Measurements from ENCODE around the gene KRT6C. TPM values are rescaled to one million over a fixed set of nuclear protein-coding genes. Genes with fewer than 3 reads are reported as not detected.

Gene KRT6C
- not detected in 2 replicates for polyA plus RNA-seq (2012; rRNA removed)
- not detected in 2 replicates for polyA plus RNA-seq (2012; cell fraction: cytosol; rRNA removed)
- not detected in 2 replicates for polyA plus RNA-seq (2012; cell fraction: nucleus; rRNA removed)

DNA sequence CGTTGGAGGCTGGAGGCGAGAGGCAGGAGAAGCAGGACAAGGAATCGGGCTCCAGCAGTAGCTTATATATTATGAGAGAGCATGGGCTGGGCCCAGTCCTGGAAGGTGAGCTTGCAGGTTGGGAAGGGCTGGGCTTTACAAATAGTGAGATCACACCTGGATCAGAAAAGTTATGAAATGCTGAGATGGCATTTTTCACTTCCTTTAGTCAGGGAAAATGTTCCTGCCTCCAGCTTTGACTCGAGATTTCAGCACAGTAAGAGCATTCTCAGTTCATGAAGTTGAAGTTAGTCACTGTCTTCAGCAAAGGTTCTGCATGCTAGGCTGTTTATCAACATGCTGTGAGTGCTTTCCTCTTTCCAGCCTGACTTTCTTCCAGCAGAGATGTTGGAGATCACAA, at the start of gene KRT6C:
KRT6C (minus strand) TSS at position 38 of the 400 bp plus-strand sequence. CDS start 68 bp downstream, outside the sequence.
- H3K4me2 ChIP-seq = no peak within 1 kb of the TSS
- H4K20me1 ChIP-seq (ENCODE audit: insufficient read depth) = no peaks in the 10 kb centered on the region
- TF ChIP-seq, protein P1, sequence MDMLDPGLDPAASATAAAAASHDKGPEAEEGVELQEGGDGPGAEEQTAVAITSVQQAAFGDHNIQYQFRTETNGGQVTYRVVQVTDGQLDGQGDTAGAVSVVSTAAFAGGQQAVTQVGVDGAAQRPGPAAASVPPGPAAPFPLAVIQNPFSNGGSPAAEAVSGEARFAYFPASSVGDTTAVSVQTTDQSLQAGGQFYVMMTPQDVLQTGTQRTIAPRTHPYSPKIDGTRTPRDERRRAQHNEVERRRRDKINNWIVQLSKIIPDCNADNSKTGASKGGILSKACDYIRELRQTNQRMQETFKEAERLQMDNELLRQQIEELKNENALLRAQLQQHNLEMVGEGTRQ (IDR thresholded peaks at IDR 0.05; ENCODE audit: borderline replicate concordance, low read depth, low read length) = no peak
- TF ChIP-seq POLR2AphosphoS5 (IDR thresholded peaks at IDR 0.05; ENCODE audit: low read depth, low read length) = no peak
- TF ChIP-seq GATA2 (CRISPR knock-in tag; IDR thresholded peaks at IDR 0.05) = no peak
- TF ChIP-seq SIN3A (IDR thresholded peaks at IDR 0.05; ENCODE audit: borderline replicate concordance, low read depth, low read length) = no peak
- TF ChIP-seq FOXM1 (IDR thresholded peaks at IDR 0.05; ENCODE audit: low read depth) = no peak
- no peak for TF ChIP-seq EP300 (IDR thresholded peaks at IDR 0.05; ENCODE audit: borderline replicate concordance in 1 of 2, low read depth in 1 of 2, low read length in 1 of 2)
- TF ChIP-seq, protein P2, sequence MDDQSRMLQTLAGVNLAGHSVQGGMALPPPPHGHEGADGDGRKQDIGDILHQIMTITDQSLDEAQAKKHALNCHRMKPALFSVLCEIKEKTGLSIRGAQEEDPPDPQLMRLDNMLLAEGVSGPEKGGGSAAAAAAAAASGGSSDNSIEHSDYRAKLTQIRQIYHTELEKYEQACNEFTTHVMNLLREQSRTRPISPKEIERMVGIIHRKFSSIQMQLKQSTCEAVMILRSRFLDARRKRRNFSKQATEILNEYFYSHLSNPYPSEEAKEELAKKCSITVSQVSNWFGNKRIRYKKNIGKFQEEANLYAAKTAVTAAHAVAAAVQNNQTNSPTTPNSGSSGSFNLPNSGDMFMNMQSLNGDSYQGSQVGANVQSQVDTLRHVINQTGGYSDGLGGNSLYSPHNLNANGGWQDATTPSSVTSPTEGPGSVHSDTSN (IDR thresholded peaks at IDR 0.05) = no peak
- no peak for TF ChIP-seq MXI1 (IDR thresholded peaks at IDR 0.05; ENCODE audit: low read depth, low read length)
- TF ChIP-seq GABPA (IDR thresholded peaks at IDR 0.05; ENCODE audit: low read depth) = no peak
- TF ChIP-seq, protein P3, sequence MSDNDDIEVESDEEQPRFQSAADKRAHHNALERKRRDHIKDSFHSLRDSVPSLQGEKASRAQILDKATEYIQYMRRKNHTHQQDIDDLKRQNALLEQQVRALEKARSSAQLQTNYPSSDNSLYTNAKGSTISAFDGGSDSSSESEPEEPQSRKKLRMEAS (IDR thresholded peaks at IDR 0.05; ENCODE audit: low read depth) = no peak
- TF ChIP-seq, protein P4, sequence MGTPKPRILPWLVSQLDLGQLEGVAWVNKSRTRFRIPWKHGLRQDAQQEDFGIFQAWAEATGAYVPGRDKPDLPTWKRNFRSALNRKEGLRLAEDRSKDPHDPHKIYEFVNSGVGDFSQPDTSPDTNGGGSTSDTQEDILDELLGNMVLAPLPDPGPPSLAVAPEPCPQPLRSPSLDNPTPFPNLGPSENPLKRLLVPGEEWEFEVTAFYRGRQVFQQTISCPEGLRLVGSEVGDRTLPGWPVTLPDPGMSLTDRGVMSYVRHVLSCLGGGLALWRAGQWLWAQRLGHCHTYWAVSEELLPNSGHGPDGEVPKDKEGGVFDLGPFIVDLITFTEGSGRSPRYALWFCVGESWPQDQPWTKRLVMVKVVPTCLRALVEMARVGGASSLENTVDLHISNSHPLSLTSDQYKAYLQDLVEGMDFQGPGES (IDR thresholded peaks at IDR 0.05; ENCODE audit: low read depth, low read length) = no peak
- TF ChIP-seq SMC3 (IDR thresholded peaks at IDR 0.05; ENCODE audit: low read depth, low read length) = no peak
- TF ChIP-seq RAD21 (IDR thresholded peaks at IDR 0.05; ENCODE audit: low read length) = no peak
- no peak for TF ChIP-seq CHD2 (IDR thresholded peaks at IDR 0.05; ENCODE audit: low read length, partially characterized antibody)
- TF ChIP-seq TCF12 (IDR thresholded peaks at IDR 0.05) = no peak
- no peak for TF ChIP-seq FOXJ3 (CRISPR knock-in tag; IDR thresholded peaks at IDR 0.05)
- no peaks in the 10 kb centered on the region for H3K4me1 ChIP-seq (ENCODE audit: control insufficient read depth in 1 of 2, insufficient read depth in 2 of 2, low read depth in 1 of 2, low read length in 1 of 2)
- no peak within 1 kb of the TSS for H3K9ac ChIP-seq
- DNase-seq = no peak
- no peaks in the 10 kb centered on the region for H3F3A ChIP-seq (replicated peaks; ENCODE audit: insufficient read depth)
- 32% methylated on average over 4 of the region's 4 CpGs for WGBS (ENCODE audit: low lambda C conversion rate)
- no peak within 1 kb of the TSS for H2AFZ ChIP-seq (ENCODE audit: low read depth)
- H3K79me2 ChIP-seq (ENCODE audit: insufficient read depth) = no peaks in the 10 kb centered on the region
- ChIA-PET POLR2A (no interaction called here), CTCF (interaction anchor here (0.6 kb wide), 1 partner anchor 686 kb away, joined by 3 read pairs; no protein-coding TSS in a partner anchor)
- no peak within 1 kb of the TSS for H3K4me3 ChIP-seq (ENCODE audit: low read depth in 2 of 2, low read length in 1 of 2)
- H3K27me3 ChIP-seq (ENCODE audit: insufficient read depth) = peaks cover 12% of the 10 kb centered on the region; the same call in 1 of the 2 replicates
- no peaks in the 10 kb centered on the region for H3K9me3 ChIP-seq
- H3K27ac ChIP-seq (ENCODE audit: low read depth in 2 of 2, low read length in 1 of 2) = no peak within 1 kb of the TSS
- H3K36me3 ChIP-seq (replicated peaks in 1 of 2; ENCODE audit: control insufficient read depth in 1 of 2, insufficient read depth in 2 of 2, low read length in 1 of 2) = no peaks in the 10 kb centered on the region
- H3K9me2 ChIP-seq = no peaks in the 10 kb centered on the region
